Vagina (tissue), 2 donors: ENCODE measurements around the gene LRMDA.

Experiments used
- POLR2AphosphoS5 ChIP-seq, 2 donors: sonication (generic); formaldehyde crosslinking; IDR thresholded peaks; one replicate each; pipeline ENCODE4 v1.9.0; 2017; ENCODE audit warnings: antibody characterized with exemption in 2 of 2, mild to moderate bottlenecking in 2 of 2, low read depth in 1 of 2; ENCODE audit not compliant: insufficient read depth in 1 of 2
- TF ChIP-seq, protein P1 (sequence below), 3 experiments: fragments of 450-650 bp in 2 of 3; fragments of 200-600 bp in 1 of 3; sonication (generic) in 1 of 3; IDR thresholded peaks; one replicate each; pipeline ENCODE4 v1.5.1; 2017 to 2019; ENCODE audit warnings: antibody characterized with exemption in 3 of 3, mild to moderate bottlenecking in 2 of 3, moderate library complexity in 2 of 3

DNA sequence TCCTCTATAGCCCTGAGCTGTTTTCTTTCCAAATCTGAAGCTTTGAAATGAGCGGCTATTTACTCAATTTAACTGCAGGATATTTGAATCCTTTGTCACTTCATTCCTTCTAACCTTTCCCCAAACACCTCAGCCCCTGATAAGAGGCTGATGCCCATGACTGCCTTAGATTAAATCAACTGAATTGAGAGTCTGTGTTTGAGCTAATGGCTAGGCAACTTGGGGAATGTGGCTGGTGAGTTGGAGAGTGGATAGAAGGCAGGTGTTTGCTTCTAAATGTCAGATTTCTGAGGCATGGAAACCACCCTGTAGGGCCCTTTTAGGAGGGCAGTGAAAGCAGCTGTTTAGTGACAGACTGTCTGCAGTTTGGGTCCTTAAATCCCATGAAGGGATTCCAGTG lies 759.9 kb downstream of the LRMDA start:
- TF ChIP-seq, protein P1, sequence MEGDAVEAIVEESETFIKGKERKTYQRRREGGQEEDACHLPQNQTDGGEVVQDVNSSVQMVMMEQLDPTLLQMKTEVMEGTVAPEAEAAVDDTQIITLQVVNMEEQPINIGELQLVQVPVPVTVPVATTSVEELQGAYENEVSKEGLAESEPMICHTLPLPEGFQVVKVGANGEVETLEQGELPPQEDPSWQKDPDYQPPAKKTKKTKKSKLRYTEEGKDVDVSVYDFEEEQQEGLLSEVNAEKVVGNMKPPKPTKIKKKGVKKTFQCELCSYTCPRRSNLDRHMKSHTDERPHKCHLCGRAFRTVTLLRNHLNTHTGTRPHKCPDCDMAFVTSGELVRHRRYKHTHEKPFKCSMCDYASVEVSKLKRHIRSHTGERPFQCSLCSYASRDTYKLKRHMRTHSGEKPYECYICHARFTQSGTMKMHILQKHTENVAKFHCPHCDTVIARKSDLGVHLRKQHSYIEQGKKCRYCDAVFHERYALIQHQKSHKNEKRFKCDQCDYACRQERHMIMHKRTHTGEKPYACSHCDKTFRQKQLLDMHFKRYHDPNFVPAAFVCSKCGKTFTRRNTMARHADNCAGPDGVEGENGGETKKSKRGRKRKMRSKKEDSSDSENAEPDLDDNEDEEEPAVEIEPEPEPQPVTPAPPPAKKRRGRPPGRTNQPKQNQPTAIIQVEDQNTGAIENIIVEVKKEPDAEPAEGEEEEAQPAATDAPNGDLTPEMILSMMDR (IDR thresholded peaks at IDR 0.05), result no peak
- no peak for TF ChIP-seq POLR2AphosphoS5 (IDR thresholded peaks at IDR 0.05; ENCODE audit: insufficient read depth in 1 of 2, low read depth in 1 of 2)
